K562 (cell line): ENCODE measurements around the gene GALP.
"Not testable (repeated sequence)": the region's sequence is repeated elsewhere in the genome, so short reads cannot be mapped to it uniquely, and the experiment has no call there.

ENCODE experiments used
- ARHGAP35 ChIP-seq: fragments of 450-650 bp; IDR thresholded peaks from 2 replicates; pipeline ENCODE4 v1.6.1; 2018; ENCODE audit not compliant: partially characterized antibody
- EP400 ChIP-seq: fragments of 450-650 bp; IDR thresholded peaks from 2 replicates; pipeline ENCODE4 v1.6.1; 2017; ENCODE audit warnings: antibody characterized with exemption, mild to moderate bottlenecking, moderate library complexity
- FOS ChIP-seq: IDR thresholded peaks from 3 replicates; pipeline ENCODE4 v1.6.1; 2011; ENCODE audit not compliant: insufficient read length; ENCODE audit errors: extremely low read depth
- HMG20B ChIP-seq: fragments of 250-450 bp; sonication (Bioruptor Pico); IDR thresholded peaks from 2 replicates; pipeline ENCODE4 v1.5.0; 2021; ENCODE audit warnings: mild to moderate bottlenecking
- MTF1 ChIP-seq: fragments of 250-450 bp; sonication (Bioruptor Pico); IDR thresholded peaks from 2 replicates; pipeline ENCODE4 v1.9.0; 2021; ENCODE audit warnings: moderate library complexity, mild to moderate bottlenecking, inconsistent platforms, borderline replicate concordance
- MXI1 ChIP-seq: IDR thresholded peaks from 2 replicates; pipeline ENCODE4 v1.6.1; 2011; ENCODE audit warnings: low read depth, mild to moderate bottlenecking, improper control_type of control experiment, low read length
- NFRKB ChIP-seq: fragments of 450-650 bp; IDR thresholded peaks from 2 replicates; pipeline ENCODE4 v1.6.1; 2016; ENCODE audit warnings: low read depth
- POLR2B ChIP-seq: fragments of 450-650 bp; IDR thresholded peaks from 2 replicates; pipeline ENCODE4 v1.6.1; 2018; ENCODE audit warnings: low read depth; ENCODE audit not compliant: partially characterized antibody
- SRF ChIP-seq, 2 experiments: fragments of 250-450, 450-650 bp in 1 of 2; sonication (Bioruptor Pico) in 1 of 2; sonication (generic) in 1 of 2; formaldehyde crosslinking; IDR thresholded peaks; 2 replicates each; pipeline versions ENCODE4 v1.5.0 to v1.5.1; 2020 to 2022; ENCODE audit warnings: mild to moderate bottlenecking in 1 of 2, missing genetic modification reagents in 1 of 2
- TBL1XR1 ChIP-seq, 2 experiments: IDR thresholded peaks; 2 replicates each; pipeline ENCODE4 v1.6.1; 2012; ENCODE audit warnings: improper control_type of control experiment in 2 of 2, low read length in 2 of 2, mild to moderate bottlenecking in 1 of 2
- ZEB2 ChIP-seq: fragments of 450-650 bp; IDR thresholded peaks from 2 replicates; pipeline ENCODE4 v1.6.1; 2016
- ZKSCAN1 ChIP-seq: fragments of 150-350 bp; IDR thresholded peaks from 2 replicates; pipeline ENCODE4 v1.6.1; 2016; ENCODE audit warnings: low read depth, low read length
- TF ChIP-seq, protein P1 (sequence below): sonication (generic); formaldehyde crosslinking; IDR thresholded peaks from 2 replicates; pipeline ENCODE4 v1.8.0; 2022; ENCODE audit warnings: missing genetic modification reagents, mild to moderate bottlenecking, borderline replicate concordance
- TF ChIP-seq, protein P2 (sequence below): fragments of 450-650 bp; formaldehyde crosslinking; IDR thresholded peaks from 2 replicates; pipeline ENCODE4 v1.4.0; 2022; ENCODE audit warnings: mild to moderate bottlenecking, moderate library complexity

DNA sequence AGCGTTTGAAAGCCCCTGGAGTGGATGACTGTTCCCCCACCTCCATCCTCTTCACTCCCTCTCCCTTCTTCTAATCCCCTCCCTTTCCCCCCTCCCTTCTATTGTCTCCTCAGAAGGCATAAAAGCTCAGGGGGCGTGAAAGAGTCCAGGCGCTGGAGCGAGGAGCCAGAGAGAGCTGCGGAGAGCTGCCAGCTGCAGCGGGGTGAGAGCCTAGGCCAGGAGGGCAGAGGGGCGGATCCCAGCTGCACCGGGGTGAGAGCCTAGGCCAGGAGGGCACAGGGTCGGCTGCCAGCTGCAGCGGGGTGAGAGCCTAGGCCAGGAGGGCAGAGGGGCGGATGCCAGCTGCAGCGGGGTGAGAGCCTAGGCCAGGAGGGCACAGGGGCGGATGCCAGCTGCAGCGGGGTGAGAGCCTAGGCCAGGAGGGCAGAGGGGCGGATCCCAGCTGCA, at the start of gene GALP:
- not testable (repeated sequence) for TF ChIP-seq HMG20B; ZEB2; NFRKB; ARHGAP35; TBL1XR1 (IDR thresholded peaks at IDR 0.05; ENCODE audit: low read length in 2 of 2); MXI1; FOS; ZKSCAN1; EP400; SRF (CRISPR knock-in tag; IDR thresholded peaks at IDR 0.05); MTF1 (CRISPR knock-in tag); POLR2B
- TF ChIP-seq, protein P1, sequence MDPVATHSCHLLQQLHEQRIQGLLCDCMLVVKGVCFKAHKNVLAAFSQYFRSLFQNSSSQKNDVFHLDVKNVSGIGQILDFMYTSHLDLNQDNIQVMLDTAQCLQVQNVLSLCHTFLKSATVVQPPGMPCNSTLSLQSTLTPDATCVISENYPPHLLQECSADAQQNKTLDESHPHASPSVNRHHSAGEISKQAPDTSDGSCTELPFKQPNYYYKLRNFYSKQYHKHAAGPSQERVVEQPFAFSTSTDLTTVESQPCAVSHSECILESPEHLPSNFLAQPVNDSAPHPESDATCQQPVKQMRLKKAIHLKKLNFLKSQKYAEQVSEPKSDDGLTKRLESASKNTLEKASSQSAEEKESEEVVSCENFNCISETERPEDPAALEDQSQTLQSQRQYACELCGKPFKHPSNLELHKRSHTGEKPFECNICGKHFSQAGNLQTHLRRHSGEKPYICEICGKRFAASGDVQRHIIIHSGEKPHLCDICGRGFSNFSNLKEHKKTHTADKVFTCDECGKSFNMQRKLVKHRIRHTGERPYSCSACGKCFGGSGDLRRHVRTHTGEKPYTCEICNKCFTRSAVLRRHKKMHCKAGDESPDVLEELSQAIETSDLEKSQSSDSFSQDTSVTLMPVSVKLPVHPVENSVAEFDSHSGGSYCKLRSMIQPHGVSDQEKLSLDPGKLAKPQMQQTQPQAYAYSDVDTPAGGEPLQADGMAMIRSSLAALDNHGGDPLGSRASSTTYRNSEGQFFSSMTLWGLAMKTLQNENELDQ (CRISPR knock-in tag): not testable (repeated sequence)
- TF ChIP-seq, protein P2, sequence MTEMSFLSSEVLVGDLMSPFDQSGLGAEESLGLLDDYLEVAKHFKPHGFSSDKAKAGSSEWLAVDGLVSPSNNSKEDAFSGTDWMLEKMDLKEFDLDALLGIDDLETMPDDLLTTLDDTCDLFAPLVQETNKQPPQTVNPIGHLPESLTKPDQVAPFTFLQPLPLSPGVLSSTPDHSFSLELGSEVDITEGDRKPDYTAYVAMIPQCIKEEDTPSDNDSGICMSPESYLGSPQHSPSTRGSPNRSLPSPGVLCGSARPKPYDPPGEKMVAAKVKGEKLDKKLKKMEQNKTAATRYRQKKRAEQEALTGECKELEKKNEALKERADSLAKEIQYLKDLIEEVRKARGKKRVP (CRISPR knock-in tag): not testable (repeated sequence)
